GM12878 (cell line): ENCODE results near the gene TCERG1L. TPM values are rescaled to one million over a fixed set of nuclear protein-coding genes. Genes with fewer than 3 reads are reported as not detected.

Source experiments
- ATAC-seq: fragments of 200-7000 bp; cut with Tn5 transposase; 3 replicates; pipeline ENCODE4 v1.9.1; 2020; ENCODE audit warnings: mild to moderate bottlenecking, moderate library complexity
- BruUV-seq: library from RNA; stranded (reverse); fragments of 400-500 nt; replicated peaks from 2 replicates; lab custom pipeline; 2021; lab: Mats Ljungman, UMichigan
- CTCF ChIA-PET: fragments of 300-600 bp; sonication (Branson Sonifier 250); formaldehyde crosslinking; extraction: SDS; loops from one replicate; lab custom pipeline; 2021; ENCODE audit warnings: inconsistent platforms; lab: Yijun Ruan, JAX
- POLR2A ChIA-PET: fragments of 350-600 bp; formaldehyde crosslinking; extraction: SDS; loops from one replicate; lab custom pipeline; 2021; ENCODE audit warnings: inconsistent platforms; lab: Charles Lee
- RAD21 ChIA-PET: fragments of 300-600 bp; sonication (Branson Sonifier 250); formaldehyde crosslinking; loops from one replicate; lab custom pipeline; 2023; ENCODE audit warnings: antibody characterized with exemption; ENCODE audit not compliant: unreplicated experiment; lab: Charles Lee
- SMC1A ChIA-PET: fragments of 300-600 bp; sonication (Branson Sonifier 250); formaldehyde crosslinking; loops from one replicate; lab custom pipeline; 2023; ENCODE audit not compliant: unreplicated experiment, uncharacterized antibody; lab: Charles Lee
- DNase-seq: peaks from one replicate; pipeline ENCODE4 v3.0.0-alpha.2; 2011; ENCODE audit warnings: low read depth, low spot score
- FAIRE-seq: peaks from 3 replicates; lab custom pipeline; 2011; peaks lifted over from hg19 to GRCh38; lab: Jason Lieb, UNC
- H2AFZ ChIP-seq: 2 replicates; pipeline ENCODE4 v1.6.0; 2011; ENCODE audit warnings: low read depth, low read length, control low read depth; ENCODE audit not compliant: control insufficient read depth
- H3K27ac ChIP-seq: 2 replicates; pipeline ENCODE4 v1.5.1; 2011; ENCODE audit warnings: control low read depth; ENCODE audit not compliant: control insufficient read depth, insufficient read depth
- H3K27me3 ChIP-seq, 2 experiments: replicated peaks in 1 of 2; 2 replicates each; pipeline versions ENCODE4 v1.6.0 to v1.6.1; 2011; ENCODE audit warnings: low read length in 1 of 2; ENCODE audit not compliant: control insufficient read depth in 2 of 2, insufficient read depth in 2 of 2
- H3K36me3 ChIP-seq, 2 experiments: 2 replicates each; pipeline ENCODE4 v1.5.1; 2011; ENCODE audit warnings: low read length in 1 of 2; ENCODE audit not compliant: control insufficient read depth in 2 of 2, insufficient read depth in 2 of 2
- H3K4me1 ChIP-seq: 2 replicates; pipeline ENCODE4 v1.6.1; 2011; ENCODE audit warnings: mild to moderate bottlenecking, low read length, moderate library complexity, mixed read lengths; ENCODE audit not compliant: control insufficient read depth, insufficient read depth
- H3K4me2 ChIP-seq: 2 replicates; pipeline ENCODE4 v1.6.0; 2011; ENCODE audit warnings: control low read depth; ENCODE audit not compliant: control insufficient read depth, insufficient read depth
- H3K4me3 ChIP-seq: fragments of 200-600 bp; sonication (generic); 2 replicates; pipeline ENCODE4 v1.5.1; 2016
- H3K79me2 ChIP-seq: 2 replicates; pipeline ENCODE4 v1.6.0; 2011; ENCODE audit warnings: low read length; ENCODE audit not compliant: control insufficient read depth, insufficient read depth
- H3K9ac ChIP-seq: 2 replicates; pipeline ENCODE4 v1.8.0; 2011; ENCODE audit warnings: low read length, control low read depth, mixed read lengths; ENCODE audit not compliant: control insufficient read depth, insufficient read depth
- H3K9me3 ChIP-seq: replicated peaks from 3 replicates; pipeline ENCODE4 v1.5.1; 2011; ENCODE audit warnings: mild to moderate bottlenecking, low read length; ENCODE audit not compliant: control insufficient read depth, insufficient read depth
- H4K20me1 ChIP-seq: 2 replicates; pipeline ENCODE4 v1.6.0; 2011; ENCODE audit not compliant: control insufficient read depth, insufficient read depth
- ATF7 ChIP-seq: fragments of 450-650 bp; IDR thresholded peaks from 2 replicates; pipeline ENCODE4 v1.6.1; 2016; ENCODE audit warnings: low read depth, mild to moderate bottlenecking
- E2F4 ChIP-seq: IDR thresholded peaks from 2 replicates; pipeline ENCODE4 v1.6.1; 2012; ENCODE audit warnings: low read depth, low read length, improper control_type of control experiment
- EGR1 ChIP-seq, 2 experiments: IDR thresholded peaks; 1 replicate in 1 of 2; 2 replicates in 1 of 2; pipeline ENCODE4 v1.6.1; 2011 to 2012; ENCODE audit warnings: low read depth in 2 of 2, low read length in 2 of 2, borderline replicate concordance in 1 of 2, mild to moderate bottlenecking in 1 of 2, moderate library complexity in 1 of 2
- EP300 ChIP-seq, 2 experiments: fragments of 150-350 bp in 1 of 2; IDR thresholded peaks; 2 replicates each; pipeline ENCODE4 v1.6.1; 2011 to 2012; ENCODE audit warnings: low read depth in 2 of 2, low read length in 2 of 2, borderline replicate concordance in 1 of 2, improper control_type of control experiment in 1 of 2, inconsistent platforms in 1 of 2; ENCODE audit not compliant: control insufficient read depth in 1 of 2
- MEF2A ChIP-seq: IDR thresholded peaks from 2 replicates; pipeline ENCODE4 v1.6.1; 2011; ENCODE audit warnings: low read depth, mild to moderate bottlenecking, low read length, moderate library complexity; ENCODE audit not compliant: insufficient read depth
- NR2C1 ChIP-seq: fragments of 450-650 bp; IDR thresholded peaks from 2 replicates; pipeline ENCODE4 v1.6.1; 2017; ENCODE audit warnings: antibody characterized with exemption, mild to moderate bottlenecking, moderate library complexity
- PAX8 ChIP-seq: fragments of 450-650 bp; IDR thresholded peaks from 2 replicates; pipeline ENCODE4 v1.6.1; 2017; ENCODE audit warnings: mild to moderate bottlenecking, moderate library complexity
- RAD21 ChIP-seq: IDR thresholded peaks from 2 replicates; pipeline ENCODE4 v1.6.1; 2011; ENCODE audit warnings: mild to moderate bottlenecking, low read depth, low read length, moderate library complexity; ENCODE audit not compliant: insufficient read depth
- SREBF1 ChIP-seq: IDR thresholded peaks from 2 replicates; pipeline ENCODE4 v1.6.1; 2012; ENCODE audit warnings: mild to moderate bottlenecking, low read length
- SRF ChIP-seq, 2 experiments: IDR thresholded peaks; 2 replicates each; pipeline ENCODE4 v1.6.1; 2011; ENCODE audit warnings: low read depth in 2 of 2, low read length in 2 of 2, mild to moderate bottlenecking in 1 of 2, moderate library complexity in 1 of 2
- WRNIP1 ChIP-seq: IDR thresholded peaks from 2 replicates; pipeline ENCODE4 v1.6.1; 2011; ENCODE audit warnings: low read depth, low read length, improper control_type of control experiment, borderline replicate concordance
- WGBS: methylation state at CpG from one replicate; pipeline ENCODE4 v1.1.6; 2016; ENCODE audit warnings: low lambda C conversion rate; ENCODE audit not compliant: insufficient replicate concordance, insufficient coverage; ENCODE audit errors: missing lambda C conversion rate; 5-methylcytosine and 5-hydroxymethylcytosine counted together
- in situ Hi-C: fragments of 300-500 bp; cut with MboI; formaldehyde crosslinking; loops from 9 replicates; pipeline ENCODE4 v1.14.3; 2018; ENCODE audit warnings: mixed read lengths
- intact Hi-C: fragments of 100-400 bp; cut with micrococcal nuclease; formaldehyde crosslinking; loops from one replicate; pipeline ENCODE4 v1.14.2; 2022; ENCODE audit not compliant: unreplicated experiment
- polyA plus RNA-seq, 11 experiments: library from polyadenylated mRNA; depleted of rRNA in 4 of 11; unstranded in 6 of 11; stranded (reverse) in 5 of 11; fragments of >200 nt; fragmentation: Nextera tagmentation in 4 of 11; fragmentation: Illumina TruSeq in 1 of 11; extraction: Ambion mirVana in 4 of 11; extraction: Trizol in 1 of 11; gene quantifications; 1 replicate in 1 of 11; 2 replicates in 10 of 11; pipeline versions ENCODE4 v1.2.1 to v1.2.3, GENCODE V29; 2011 to 2016; ENCODE audit warnings: inconsistent platforms in 2 of 11, missing spikeins in 2 of 11, low read depth in 1 of 11
- total RNA-seq, 4 experiments: library from RNA; depleted of rRNA in 3 of 4; stranded (reverse); fragments of >200 nt in 3 of 4; fragmentation: Illumina TruSeq in 1 of 4; extraction: Trizol in 1 of 4; gene quantifications; 2 replicates each; pipeline versions ENCODE4 v1.2.1 to v1.2.3, GENCODE V29; 2013 to 2021
- TF ChIP-seq, protein P1 (sequence below): fragments of 450-650 bp; IDR thresholded peaks from 2 replicates; pipeline ENCODE4 v1.6.1; 2018; ENCODE audit warnings: mild to moderate bottlenecking, low read depth, moderate library complexity; ENCODE audit not compliant: partially characterized antibody

TCERG1L gene
- total and polyA plus RNA-seq, 10 of the 15 experiments (the other 5 are each of a cell fraction or from before 2014, with no cell fraction given) = not detected

- Histone ChIP-seq H3K27me3 (no peaks in the 10 kb centered on the region), H3K36me3 (no peaks in the 10 kb centered on the region), H3K4me3 (no peak overlapping the region), H3K9me3 (peaks cover 5% of the 10 kb centered on the region; the same call in 2 of the 3 replicates), H4K20me1 (no peaks in the 10 kb centered on the region), H3K27ac (no peak overlapping the region), H3K9ac (no peak overlapping the region), H3K4me2 (no peak overlapping the region), H2AFZ (no peak overlapping the region), H3K79me2 (no peaks in the 10 kb centered on the region), H3K4me1 (no peaks in the 10 kb centered on the region)
- POLR2A ChIA-PET = no interaction called here
- intact Hi-C loops (no loop called here), in situ Hi-C loops (no loop called here)
- SMC1A ChIA-PET = no interaction called here
- BruUV-seq = no TSS peak
- RAD21 ChIA-PET = no interaction called here
- no peak for TF ChIP-seq MEF2A
- ATAC-seq (no peak), DNase-seq (no peak), FAIRE-seq (no peak)
- WGBS = 58% methylated on average over 31 of the region's 31 CpGs
- CTCF ChIA-PET = no interaction called here
Measured at GRCh38 chr10:131177431-131178327, 133.8 kb downstream of the TCERG1L start.

- no peaks in the 10 kb centered on the region for H3K4me1 ChIP-seq
- no TSS peak for BruUV-seq
- WGBS = 44% methylated on average over 8 of the region's 8 CpGs
- TF ChIP-seq MEF2A = no peak
- no peak for TF ChIP-seq PAX8
- no peak for TF ChIP-seq ATF7
- TF ChIP-seq EGR1 (IDR thresholded peaks at IDR 0.05; ENCODE audit: borderline replicate concordance in 1 of 2, low read depth in 2 of 2, low read length in 2 of 2) = no peak
- TF ChIP-seq, protein P1, sequence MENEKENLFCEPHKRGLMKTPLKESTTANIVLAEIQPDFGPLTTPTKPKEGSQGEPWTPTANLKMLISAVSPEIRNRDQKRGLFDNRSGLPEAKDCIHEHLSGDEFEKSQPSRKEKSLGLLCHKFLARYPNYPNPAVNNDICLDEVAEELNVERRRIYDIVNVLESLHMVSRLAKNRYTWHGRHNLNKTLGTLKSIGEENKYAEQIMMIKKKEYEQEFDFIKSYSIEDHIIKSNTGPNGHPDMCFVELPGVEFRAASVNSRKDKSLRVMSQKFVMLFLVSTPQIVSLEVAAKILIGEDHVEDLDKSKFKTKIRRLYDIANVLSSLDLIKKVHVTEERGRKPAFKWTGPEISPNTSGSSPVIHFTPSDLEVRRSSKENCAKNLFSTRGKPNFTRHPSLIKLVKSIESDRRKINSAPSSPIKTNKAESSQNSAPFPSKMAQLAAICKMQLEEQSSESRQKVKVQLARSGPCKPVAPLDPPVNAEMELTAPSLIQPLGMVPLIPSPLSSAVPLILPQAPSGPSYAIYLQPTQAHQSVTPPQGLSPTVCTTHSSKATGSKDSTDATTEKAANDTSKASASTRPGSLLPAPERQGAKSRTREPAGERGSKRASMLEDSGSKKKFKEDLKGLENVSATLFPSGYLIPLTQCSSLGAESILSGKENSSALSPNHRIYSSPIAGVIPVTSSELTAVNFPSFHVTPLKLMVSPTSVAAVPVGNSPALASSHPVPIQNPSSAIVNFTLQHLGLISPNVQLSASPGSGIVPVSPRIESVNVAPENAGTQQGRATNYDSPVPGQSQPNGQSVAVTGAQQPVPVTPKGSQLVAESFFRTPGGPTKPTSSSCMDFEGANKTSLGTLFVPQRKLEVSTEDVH = no peak
- no peak for TF ChIP-seq EP300 (IDR thresholded peaks at IDR 0.05; ENCODE audit: borderline replicate concordance in 1 of 2, control insufficient read depth in 1 of 2, low read depth in 2 of 2, low read length in 2 of 2)
- TF ChIP-seq WRNIP1 = no peak
- no peak for TF ChIP-seq SREBF1
- TF ChIP-seq RAD21 = no peak
- no peak for TF ChIP-seq E2F4
- TF ChIP-seq NR2C1 = no peak
- TF ChIP-seq SRF (IDR thresholded peaks at IDR 0.05; ENCODE audit: low read depth in 2 of 2, low read length in 2 of 2) = no peak
Measured at GRCh38 chr10:131176907-131177306, 134.6 kb downstream of the TCERG1L start.

More at GRCh38 chr10:131176907-131177306, 134.6 kb downstream of the TCERG1L start:
- CTCF ChIA-PET = no interaction called here
- Histone ChIP-seq H3K4me3 (no peak overlapping the region), H4K20me1 (no peaks in the 10 kb centered on the region), H3K36me3 (no peaks in the 10 kb centered on the region), H3K27me3 (no peaks in the 10 kb centered on the region), H3K4me2 (no peak overlapping the region), H2AFZ (no peak overlapping the region), H3K79me2 (no peaks in the 10 kb centered on the region), H3K9ac (no peak overlapping the region), H3K9me3 (peaks cover 5% of the 10 kb centered on the region; the same call in 2 of the 3 replicates), H3K27ac (no peak overlapping the region)
- no peak for FAIRE-seq
- SMC1A ChIA-PET = no interaction called here
- POLR2A ChIA-PET = no interaction called here
- no peak for DNase-seq
- intact Hi-C loops = no loop called here
- ATAC-seq = no peak
- RAD21 ChIA-PET = no interaction called here
- in situ Hi-C loops = no loop called here
